ENCODE measurements around the gene CHST8.
"Not testable (repeated sequence)": the region's sequence is repeated elsewhere in the genome, so short reads cannot be mapped to it uniquely, and the experiment has no call there.

The CHST8 gene

DNA sequence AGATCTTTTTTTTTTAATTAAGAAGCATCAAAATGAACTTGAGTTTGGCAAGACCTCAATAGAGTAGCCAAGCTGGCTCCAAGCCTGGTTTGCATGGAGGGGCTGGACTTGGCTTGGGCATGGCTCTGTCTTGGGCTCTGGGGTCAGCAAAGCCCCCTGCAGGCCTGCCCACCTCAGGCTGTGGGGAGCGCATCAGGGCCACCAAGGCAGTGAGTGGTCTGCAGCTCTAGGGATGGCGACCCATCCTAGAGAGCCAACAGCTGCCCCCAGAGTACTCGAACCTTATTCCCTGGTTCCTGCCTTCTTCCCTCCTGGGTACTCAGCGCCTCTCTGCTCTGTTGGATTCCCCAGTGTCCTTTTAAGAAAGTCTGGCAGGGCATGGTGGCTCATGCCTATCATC lies 5.4 kb upstream of the CHST8 start:
- H3K4me3 ChIP-seq (replicated peaks; ENCODE audit: low read depth, low read length), result no peak overlapping the region
- TF ChIP-seq, protein P1, sequence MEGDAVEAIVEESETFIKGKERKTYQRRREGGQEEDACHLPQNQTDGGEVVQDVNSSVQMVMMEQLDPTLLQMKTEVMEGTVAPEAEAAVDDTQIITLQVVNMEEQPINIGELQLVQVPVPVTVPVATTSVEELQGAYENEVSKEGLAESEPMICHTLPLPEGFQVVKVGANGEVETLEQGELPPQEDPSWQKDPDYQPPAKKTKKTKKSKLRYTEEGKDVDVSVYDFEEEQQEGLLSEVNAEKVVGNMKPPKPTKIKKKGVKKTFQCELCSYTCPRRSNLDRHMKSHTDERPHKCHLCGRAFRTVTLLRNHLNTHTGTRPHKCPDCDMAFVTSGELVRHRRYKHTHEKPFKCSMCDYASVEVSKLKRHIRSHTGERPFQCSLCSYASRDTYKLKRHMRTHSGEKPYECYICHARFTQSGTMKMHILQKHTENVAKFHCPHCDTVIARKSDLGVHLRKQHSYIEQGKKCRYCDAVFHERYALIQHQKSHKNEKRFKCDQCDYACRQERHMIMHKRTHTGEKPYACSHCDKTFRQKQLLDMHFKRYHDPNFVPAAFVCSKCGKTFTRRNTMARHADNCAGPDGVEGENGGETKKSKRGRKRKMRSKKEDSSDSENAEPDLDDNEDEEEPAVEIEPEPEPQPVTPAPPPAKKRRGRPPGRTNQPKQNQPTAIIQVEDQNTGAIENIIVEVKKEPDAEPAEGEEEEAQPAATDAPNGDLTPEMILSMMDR (IDR thresholded peaks at IDR 0.05; ENCODE audit: low read depth, low read length, missing control alignments), result no peak
- DNase-seq (ENCODE audit: extremely low read depth, low read depth), result no peak

DNA sequence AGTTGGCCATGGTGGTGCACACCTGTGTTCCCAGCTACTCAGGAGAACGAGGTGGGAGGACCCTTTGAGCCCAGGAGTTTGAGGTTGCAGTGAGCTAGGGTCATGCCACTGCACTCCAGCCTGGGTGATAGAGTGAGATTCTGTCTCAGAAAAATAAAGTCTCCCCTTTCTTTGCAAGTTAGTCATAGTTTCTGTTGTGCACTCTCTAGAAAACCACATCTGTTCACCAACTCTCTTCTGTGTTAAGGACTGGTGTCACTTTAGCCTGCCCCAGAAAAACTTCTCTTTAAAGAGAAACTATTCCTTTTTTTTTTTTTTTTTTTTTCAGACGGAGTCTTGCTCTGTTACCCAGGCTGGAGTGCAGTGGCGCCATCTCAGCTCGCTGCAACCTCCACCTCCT lies 4.9 kb upstream of the CHST8 start:
- TF ChIP-seq, protein P1 (IDR thresholded peaks at IDR 0.05; ENCODE audit: low read depth, low read length, missing control alignments), result no peak
- no peak overlapping the region for H3K4me3 ChIP-seq (replicated peaks; ENCODE audit: low read depth, low read length)
- DNase-seq (ENCODE audit: extremely low read depth, low read depth), result no peak

DNA sequence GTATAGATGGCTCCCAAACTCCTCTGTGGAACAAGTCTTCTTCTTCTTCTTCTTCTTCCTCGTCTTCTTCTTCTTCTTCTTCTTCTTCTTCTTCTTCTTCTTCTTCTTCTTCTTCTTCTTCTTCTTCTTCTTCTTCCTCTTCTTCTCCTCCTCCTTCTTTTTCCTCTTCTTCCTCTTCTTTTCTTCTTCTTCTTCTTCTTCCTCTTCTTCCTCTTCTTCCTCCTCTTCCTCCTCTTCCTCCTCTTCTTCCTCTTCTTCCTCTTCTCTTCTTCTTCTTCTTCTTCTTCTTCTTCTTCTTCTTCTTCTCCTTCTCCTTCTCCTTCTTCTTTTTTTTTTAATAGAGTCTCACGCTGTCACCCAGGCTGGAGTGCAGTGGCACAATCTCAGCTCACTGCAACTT lies 3.4 kb upstream of the CHST8 start:
- DNase-seq (ENCODE audit: extremely low read depth, low read depth); H3K4me3 ChIP-seq (replicated peaks; ENCODE audit: low read depth, low read length): not testable (repeated sequence)

DNA sequence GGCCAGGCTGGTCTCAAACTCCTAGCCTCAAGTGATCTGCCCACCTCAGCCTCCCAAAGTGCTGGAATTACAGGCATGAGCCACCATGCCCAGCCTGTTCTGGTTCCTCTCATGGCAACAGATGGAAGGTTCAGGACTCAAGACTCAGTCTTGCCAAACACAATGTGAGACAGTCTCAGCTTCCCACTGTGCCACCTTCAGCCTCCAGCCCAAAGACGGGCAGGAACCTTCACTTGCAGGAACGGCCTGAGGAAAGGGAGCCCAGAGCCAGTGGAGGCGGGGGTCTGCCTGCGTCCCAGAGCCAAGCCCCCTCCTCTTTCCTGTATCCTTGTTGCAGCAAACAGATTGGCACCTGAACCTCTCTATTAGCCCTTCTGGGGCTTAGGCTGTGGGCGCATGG lies 2.9 kb upstream of the CHST8 start:
- no peak for DNase-seq (ENCODE audit: extremely low read depth, low read depth)
- TF ChIP-seq, protein P1 (IDR thresholded peaks at IDR 0.05; ENCODE audit: low read depth, low read length, missing control alignments), result no peak
- no peak overlapping the region for H3K4me3 ChIP-seq (replicated peaks; ENCODE audit: low read depth, low read length)

DNA sequence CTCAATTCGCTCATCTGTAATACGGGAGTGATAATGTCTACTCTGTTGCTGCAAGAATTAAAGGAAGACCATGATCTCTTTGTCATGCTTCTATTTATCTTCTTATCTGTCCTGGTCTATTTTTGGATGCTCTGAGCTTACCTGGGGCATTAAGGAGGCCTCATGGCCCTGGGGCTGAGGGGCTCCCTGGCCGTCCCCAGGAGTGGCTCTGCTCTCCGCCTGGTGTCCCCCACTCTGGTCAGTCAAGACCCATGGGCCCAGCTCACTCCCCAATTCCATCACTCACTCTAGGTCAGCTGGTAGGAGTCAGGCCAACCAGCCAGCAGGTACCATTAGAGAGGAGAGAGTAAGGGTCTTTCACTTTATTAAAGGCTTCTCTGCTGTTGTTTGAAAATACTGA lies 1.1 kb upstream of the CHST8 start:
- TF ChIP-seq, protein P1 (IDR thresholded peaks at IDR 0.05; ENCODE audit: low read depth, low read length, missing control alignments), result no peak
- DNase-seq (ENCODE audit: extremely low read depth, low read depth), result no peak
- H3K4me3 ChIP-seq (replicated peaks; ENCODE audit: low read depth, low read length), result no peak overlapping the region

DNA sequence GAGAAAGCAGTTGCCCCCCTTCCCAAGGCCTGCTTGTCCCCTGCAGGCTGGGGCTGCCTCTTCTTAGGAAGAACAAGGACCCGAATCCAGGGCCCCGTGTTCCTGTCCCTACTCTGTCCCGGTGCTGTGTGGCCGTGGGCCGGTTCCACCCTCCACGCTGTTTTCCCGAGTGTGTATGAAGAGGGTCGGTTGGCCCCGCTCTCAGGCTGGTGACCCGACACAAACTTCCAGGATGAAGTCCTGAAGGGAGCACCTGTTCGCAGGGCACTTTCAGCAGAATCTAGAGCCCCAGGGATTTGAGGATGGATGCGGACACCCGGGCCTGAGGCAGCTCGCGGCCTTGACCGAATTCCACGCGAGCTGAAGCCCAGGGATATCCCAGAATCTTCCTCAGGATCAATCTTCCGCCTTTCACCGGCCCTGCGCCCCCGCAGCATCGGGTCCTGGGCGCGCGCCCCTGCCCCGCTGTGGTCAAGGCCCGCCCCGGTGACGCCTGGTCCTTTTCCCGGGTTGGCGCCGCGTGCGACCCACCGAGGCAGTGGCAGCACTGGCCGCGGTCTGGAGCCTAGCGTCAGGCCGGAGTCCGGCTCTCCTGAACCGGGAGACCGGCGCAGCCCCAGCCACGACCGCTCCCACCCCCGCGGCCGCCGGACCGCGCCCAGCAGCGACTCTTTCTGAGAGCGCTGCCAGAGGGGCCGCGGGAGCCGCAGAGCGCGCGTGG lies 528 bp upstream of the CHST8 start:
- TF ChIP-seq, protein P1 (IDR thresholded peaks at IDR 0.05; ENCODE audit: low read depth, low read length, missing control alignments), result no peak
- DNase-seq (ENCODE audit: extremely low read depth, low read depth), result no peak
- no peak overlapping the region for H3K4me3 ChIP-seq (replicated peaks; ENCODE audit: low read depth, low read length)

DNA sequence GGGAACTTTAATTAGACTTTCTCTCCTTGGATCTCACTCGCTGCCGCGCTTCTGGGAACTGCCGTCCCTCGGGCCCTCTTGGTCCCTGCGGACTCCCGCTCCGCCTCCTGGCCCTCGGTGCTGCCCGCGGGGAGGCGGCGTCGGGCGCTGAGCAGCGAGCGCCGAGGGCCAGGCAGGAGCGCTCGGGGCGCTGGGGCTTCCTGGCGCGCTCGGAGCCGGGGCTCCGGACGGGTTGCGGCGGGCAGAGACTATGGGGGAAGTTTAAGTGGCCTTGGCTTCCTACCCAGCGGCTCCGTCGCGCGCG lies 704 bp downstream of the CHST8 start:
- TF ChIP-seq, protein P1 (IDR thresholded peaks at IDR 0.05; ENCODE audit: low read depth, low read length, missing control alignments), result no peak
- H3K4me3 ChIP-seq (replicated peaks; ENCODE audit: low read depth, low read length), result no peak overlapping the region
- no peak for DNase-seq (ENCODE audit: extremely low read depth, low read depth)

All from HFF-Myc (cell line).